Choroid plexus epithelial cell (primary cell): Measurements from ENCODE around the gene EXTL1.

ENCODE experiments used
- DNase-seq: peaks from one replicate; pipeline ENCODE4 v3.0.0-alpha.2; 2010; ENCODE audit warnings: low read depth
- H3K4me3 ChIP-seq: 2 replicates; pipeline ENCODE4 v1.5.1; 2011; ENCODE audit warnings: low read depth, mild to moderate bottlenecking, control low read depth, low read length, moderate library complexity
- CTCF ChIP-seq: conservative IDR thresholded peaks from 2 replicates; pipeline ENCODE4 v1.5.1; 2011; ENCODE audit warnings: low read depth, mild to moderate bottlenecking, control low read depth, inconsistent platforms, low read length, moderate library complexity

The EXTL1 gene

DNA sequence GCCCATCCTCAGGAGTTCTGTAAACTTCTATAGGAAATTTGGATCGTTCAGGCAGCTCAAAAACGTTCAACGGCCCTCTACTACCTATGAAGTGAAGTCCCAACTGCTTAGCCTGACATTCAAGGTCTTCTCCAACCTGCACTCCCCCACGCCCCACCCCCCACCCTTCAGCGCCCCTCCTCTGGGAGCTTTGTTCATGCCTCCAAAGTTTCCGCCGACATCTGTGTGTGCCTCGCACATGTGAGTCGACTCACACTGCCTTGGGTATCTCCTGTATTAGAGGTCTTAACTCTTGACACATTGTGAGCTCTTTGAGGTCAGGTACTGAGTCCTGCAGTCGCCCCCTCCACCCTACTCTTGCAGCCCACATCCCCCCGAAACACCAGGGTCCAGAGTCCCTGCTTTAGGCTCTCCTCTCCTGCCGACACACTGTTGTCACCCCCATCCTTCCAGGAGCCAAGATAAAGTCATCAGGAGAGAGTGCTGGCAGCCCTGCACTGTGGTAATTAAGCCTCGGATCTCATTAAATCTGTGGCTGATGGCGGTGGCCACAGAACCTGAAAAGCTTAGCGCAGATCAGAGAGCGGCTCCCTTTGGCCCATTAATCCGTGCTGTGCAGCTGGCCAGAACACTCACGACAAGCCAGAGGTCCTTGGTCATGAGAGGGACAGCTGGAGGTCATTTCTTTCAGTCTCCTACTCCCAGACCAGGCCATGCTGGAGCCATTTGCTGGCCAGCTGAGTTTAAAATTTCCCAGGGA is 22.4 kb upstream of the EXTL1 start:
- DNase-seq, result no peak
- no peak for TF ChIP-seq CTCF
- H3K4me3 ChIP-seq, result no peak overlapping the region

- no peak for DNase-seq
- no peak overlapping the region for H3K4me3 ChIP-seq
- TF ChIP-seq CTCF, result no peak
Observed at GRCh38 chr1:26003262-26003661, 18.3 kb upstream of the EXTL1 start.

- no peak overlapping the region for H3K4me3 ChIP-seq
- TF ChIP-seq CTCF, result no peak
- no peak for DNase-seq
Observed at GRCh38 chr1:26003756-26004155, 17.8 kb upstream of the EXTL1 start.

- no peak for DNase-seq
- TF ChIP-seq CTCF, result no peak
Observed at GRCh38 chr1:26005434-26006105, 16.0 kb upstream of the EXTL1 start.

DNA sequence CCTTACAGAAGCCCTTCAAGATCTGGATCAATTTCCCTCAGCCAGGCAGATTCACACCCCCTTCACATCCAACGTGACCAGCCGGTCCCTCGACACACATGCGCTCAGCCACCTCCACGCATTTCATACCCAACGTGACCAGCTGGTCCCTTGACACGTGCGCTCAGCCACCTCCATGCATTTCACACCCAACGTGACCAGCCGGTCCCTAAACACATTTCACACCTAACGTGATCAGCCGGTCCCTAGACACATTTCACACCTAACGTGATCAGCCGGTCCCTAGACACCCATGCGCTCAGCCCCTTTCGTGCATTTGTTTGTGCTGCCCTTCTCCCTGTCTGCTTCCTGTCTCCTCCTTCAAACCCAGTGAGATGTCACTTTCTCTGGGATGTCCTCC is 14.9 kb upstream of the EXTL1 start:
- DNase-seq, result no peak
- no peak overlapping the region for H3K4me3 ChIP-seq
- no peak for TF ChIP-seq CTCF

More at GRCh38 chr1:26005434-26006105, 16.0 kb upstream of the EXTL1 start:
- no peak overlapping the region for H3K4me3 ChIP-seq

GRCh38 chr1:26009796-26010447 is 11.7 kb upstream of the EXTL1 start:
- no peak overlapping the region for H3K4me3 ChIP-seq
- no peak for DNase-seq
- TF ChIP-seq CTCF, result peak; percentile 23
